ENCODE measurements around the gene ABCC1.
"Not testable (repeated sequence)": the region's sequence is repeated elsewhere in the genome, so short reads cannot be mapped to it uniquely, and the experiment has no call there.

- TF ChIP-seq CTCF (IDR thresholded peaks at IDR 0.05); CREM (CRISPR knock-in tag; IDR thresholded peaks at IDR 0.05); JUN (CRISPR knock-in tag; IDR thresholded peaks at IDR 0.05); TEAD1 (CRISPR knock-in tag; IDR thresholded peaks at IDR 0.05): not testable (repeated sequence)
Observed at GRCh38 chr16:16104804-16105141, 155.4 kb downstream of the ABCC1 start.

All from WTC11 (cell line).